Astrocyte (in vitro differentiated cells and primary cell): ENCODE measurements around the gene SNTB2. TPM values are rescaled to one million over a fixed set of nuclear protein-coding genes. Genes with fewer than 3 reads are reported as not detected.

Experiments
- DNase-seq: peaks from one replicate; pipeline ENCODE4 v3.0.0-alpha.2; 2010; ENCODE audit warnings: low read depth
- FAIRE-seq: peaks from 2 replicates; lab custom pipeline; 2011; peaks lifted over from hg19 to GRCh38; lab: Jason Lieb, UNC
- H2AFZ ChIP-seq: 2 replicates; pipeline ENCODE4 v1.6.0; 2012; ENCODE audit warnings: low read depth, low read length, inconsistent platforms
- H3K27ac ChIP-seq: 2 replicates; pipeline ENCODE4 v1.5.1; 2011; ENCODE audit warnings: low read depth, low read length, inconsistent platforms
- H3K27me3 ChIP-seq: 2 replicates; pipeline ENCODE4 v1.6.0; 2011; ENCODE audit warnings: low read length, inconsistent platforms; ENCODE audit not compliant: insufficient read depth
- H3K36me3 ChIP-seq: 2 replicates; pipeline ENCODE4 v1.5.1; 2011; ENCODE audit warnings: low read length, inconsistent platforms; ENCODE audit not compliant: insufficient read depth
- H3K4me1 ChIP-seq: 2 replicates; pipeline ENCODE4 v1.5.1; 2011; ENCODE audit warnings: low read length, inconsistent platforms; ENCODE audit not compliant: insufficient read depth
- H3K4me2 ChIP-seq: 2 replicates; pipeline ENCODE4 v1.6.0; 2012; ENCODE audit warnings: low read length, inconsistent platforms
- H3K4me3 ChIP-seq: 2 replicates; pipeline ENCODE4 v1.5.1; 2011; ENCODE audit warnings: low read depth, mild to moderate bottlenecking, low read length, inconsistent platforms; ENCODE audit not compliant: insufficient read depth
- H3K79me2 ChIP-seq: 2 replicates; pipeline ENCODE4 v1.6.0; 2012; ENCODE audit warnings: mild to moderate bottlenecking, low read length, inconsistent platforms; ENCODE audit not compliant: insufficient read depth
- H3K9ac ChIP-seq: 2 replicates; pipeline ENCODE4 v1.6.0; 2012; ENCODE audit warnings: mild to moderate bottlenecking, low read length, inconsistent platforms
- H3K9me3 ChIP-seq: 2 replicates; pipeline ENCODE4 v1.5.1; 2012; ENCODE audit warnings: low read depth, mild to moderate bottlenecking, low read length, inconsistent platforms; ENCODE audit not compliant: insufficient read depth
- H4K20me1 ChIP-seq: 2 replicates; pipeline ENCODE4 v1.6.0; 2012; ENCODE audit warnings: low read length, inconsistent platforms; ENCODE audit not compliant: insufficient read depth
- H3K27ac Mint-ChIP-seq: one replicate; pipeline ENCODE4 v1.8.0; 2021; ENCODE audit warnings: mild to moderate bottlenecking, mixed read lengths; ENCODE audit not compliant: unreplicated experiment
- H3K27me3 Mint-ChIP-seq: one replicate; pipeline ENCODE4 v1.8.0; 2021; ENCODE audit warnings: low read depth, mixed read lengths; ENCODE audit not compliant: unreplicated experiment
- H3K36me3 Mint-ChIP-seq: one replicate; pipeline ENCODE4 v1.8.0; 2021; ENCODE audit warnings: low read depth, mixed read lengths; ENCODE audit not compliant: unreplicated experiment
- H3K4me1 Mint-ChIP-seq: one replicate; pipeline ENCODE4 v1.8.0; 2021; ENCODE audit warnings: low read depth, mixed read lengths; ENCODE audit not compliant: unreplicated experiment
- H3K4me3 Mint-ChIP-seq: one replicate; pipeline ENCODE4 v1.8.0; 2021; ENCODE audit warnings: mild to moderate bottlenecking, moderate library complexity, mixed read lengths; ENCODE audit not compliant: unreplicated experiment
- H3K9me3 Mint-ChIP-seq: one replicate; pipeline ENCODE4 v1.8.0; 2021; ENCODE audit warnings: mild to moderate bottlenecking, mixed read lengths; ENCODE audit not compliant: unreplicated experiment
- CTCF ChIP-seq: IDR thresholded peaks from 2 replicates; pipeline ENCODE4 v1.5.1; 2011; ENCODE audit warnings: low read depth, mild to moderate bottlenecking, inconsistent platforms, low read length, moderate library complexity; ENCODE audit not compliant: insufficient read depth
- EZH2 ChIP-seq: IDR thresholded peaks from 2 replicates; pipeline ENCODE4 v1.6.1; 2012; ENCODE audit warnings: mild to moderate bottlenecking, low read length, inconsistent platforms; ENCODE audit not compliant: insufficient read depth
- total RNA-seq: library from RNA; stranded (reverse); gene quantifications from 2 replicates; pipeline ENCODE4 v1.2.1, GENCODE V29; 2021

The SNTB2 gene
- total RNA-seq, 1 donor from 2014 or later: 30.4 TPM

- no peak overlapping the region for H2AFZ ChIP-seq
- peaks cover 12% of the 10 kb centered on the region for H3K4me1 ChIP-seq
- H3K27ac Mint-ChIP-seq: no peak overlapping the region
- no peaks in the 10 kb centered on the region for H3K27me3 ChIP-seq
- H3K36me3 ChIP-seq: no peaks in the 10 kb centered on the region
- FAIRE-seq (no peak), DNase-seq (no peak)
- H3K9me3 Mint-ChIP-seq: no peaks in the 10 kb centered on the region
- peaks cover 10% of the 10 kb centered on the region for H3K4me1 Mint-ChIP-seq
- no peaks in the 10 kb centered on the region for H3K9me3 ChIP-seq
- peaks cover 60% of the 10 kb centered on the region for H4K20me1 ChIP-seq
- no peak for TF ChIP-seq CTCF
- TF ChIP-seq EZH2: no peak
- H3K4me3 Mint-ChIP-seq: no peak overlapping the region
- no peaks in the 10 kb centered on the region for H3K27me3 Mint-ChIP-seq
- peaks cover 5% of the 10 kb centered on the region for H3K36me3 Mint-ChIP-seq
- H3K79me2 ChIP-seq: peaks cover 88% of the 10 kb centered on the region
- H3K9ac ChIP-seq: no peak overlapping the region
- no peak overlapping the region for H3K4me2 ChIP-seq
- H3K27ac ChIP-seq: no peak overlapping the region
- no peak overlapping the region for H3K4me3 ChIP-seq
Observed at GRCh38 chr16:69225121-69225520, 38.2 kb downstream of the SNTB2 start.

DNA sequence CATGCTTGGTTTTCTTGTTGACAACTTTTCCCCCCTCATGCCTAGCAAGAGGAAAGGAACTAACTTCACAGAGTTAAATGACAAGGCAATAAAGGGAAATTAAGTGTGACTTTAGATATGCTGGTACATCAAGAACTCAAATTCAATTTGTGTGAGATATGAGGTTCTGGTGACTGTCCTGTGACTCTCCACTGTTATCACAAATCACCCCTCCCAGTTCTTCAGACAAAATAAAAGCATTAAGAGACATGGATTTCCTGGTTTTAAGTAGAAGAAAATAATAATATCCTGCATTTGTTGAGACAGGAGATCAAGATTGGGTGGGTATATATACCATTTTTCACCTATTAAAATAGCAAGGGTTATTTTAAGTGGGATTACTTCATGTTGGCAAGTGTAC is 46.2 kb downstream of the SNTB2 start:
- Mint-ChIP-seq H3K4me1 (no peaks in the 10 kb centered on the region), H3K9me3 (no peaks in the 10 kb centered on the region), H3K36me3 (no peaks in the 10 kb centered on the region), H3K27ac (no peak overlapping the region), H3K4me3 (no peak overlapping the region), H3K27me3 (no peaks in the 10 kb centered on the region)
- Histone ChIP-seq H3K36me3 (no peaks in the 10 kb centered on the region), H3K27me3 (no peaks in the 10 kb centered on the region), H2AFZ (no peak overlapping the region), H3K27ac (no peak overlapping the region), H3K9ac (no peak overlapping the region), H3K4me1 (no peaks in the 10 kb centered on the region), H3K4me2 (no peak overlapping the region), H4K20me1 (peaks cover 50% of the 10 kb centered on the region), H3K9me3 (no peaks in the 10 kb centered on the region), H3K4me3 (no peak overlapping the region), H3K79me2 (peaks cover 70% of the 10 kb centered on the region)
- DNase-seq (no peak), FAIRE-seq (no peak)
- TF ChIP-seq CTCF (no peak), EZH2 (no peak)

DNA sequence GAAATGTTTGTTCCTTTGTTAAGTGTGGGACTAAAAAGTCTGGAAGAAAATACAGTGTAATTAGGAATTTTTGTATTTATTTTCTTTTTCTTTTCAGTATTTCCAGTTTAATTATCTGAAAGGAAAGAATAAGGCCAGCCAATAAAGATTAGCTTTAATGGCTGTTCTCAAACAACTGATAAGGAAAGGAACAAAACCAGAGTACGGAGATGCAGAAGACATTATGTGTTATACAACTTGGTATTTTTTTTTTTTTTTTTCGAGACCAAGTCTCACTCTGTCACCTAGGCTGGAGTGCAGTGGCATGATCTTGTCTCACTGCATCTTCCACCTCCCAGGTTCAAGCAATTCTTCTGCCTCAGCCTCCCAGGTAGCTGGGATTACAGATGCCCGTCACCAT is 47.5 kb downstream of the SNTB2 start:
- H3K9ac ChIP-seq: no peak overlapping the region
- no peak overlapping the region for H3K4me3 ChIP-seq
- H3K27me3 Mint-ChIP-seq: no peaks in the 10 kb centered on the region
- H3K4me3 Mint-ChIP-seq: no peak overlapping the region
- H3K4me1 Mint-ChIP-seq: no peaks in the 10 kb centered on the region
- H3K27me3 ChIP-seq: no peaks in the 10 kb centered on the region
- H4K20me1 ChIP-seq: peaks cover 55% of the 10 kb centered on the region
- no peaks in the 10 kb centered on the region for H3K36me3 ChIP-seq
- no peaks in the 10 kb centered on the region for H3K36me3 Mint-ChIP-seq
- H3K79me2 ChIP-seq: peaks cover 68% of the 10 kb centered on the region
- no peak overlapping the region for H3K4me2 ChIP-seq
- H3K27ac Mint-ChIP-seq: no peak overlapping the region
- no peak for TF ChIP-seq EZH2
- TF ChIP-seq CTCF: no peak
- H2AFZ ChIP-seq: no peak overlapping the region
- DNase-seq (no peak), FAIRE-seq (no peak)
- H3K9me3 Mint-ChIP-seq: no peaks in the 10 kb centered on the region
- no peaks in the 10 kb centered on the region for H3K9me3 ChIP-seq
- no peaks in the 10 kb centered on the region for H3K4me1 ChIP-seq
- H3K27ac ChIP-seq: no peak overlapping the region
